Measurements from ENCODE around the gene AKNA.

The AKNA gene

GRCh38 chr9:114425126-114425525 is 37.3 kb upstream of the AKNA start:
- ATAC-seq (replicated peaks), result no peak

GRCh38 chr9:114424126-114424525 is 36.3 kb upstream of the AKNA start:
- Mint-ChIP-seq H3K4me1 (ENCODE audit: low read depth in 2 of 2) (peaks cover 0 to 5% of the 10 kb centered on the region in 2 donors), H3K9me3 (no peaks in the 10 kb centered on the region), H3K27ac (no peak overlapping the region), H3K4me3 (no peak overlapping the region), H3K27me3 (no peaks in the 10 kb centered on the region), H3K36me3 (ENCODE audit: insufficient read depth) (peaks cover 12% of the 10 kb centered on the region)
- ATAC-seq (replicated peaks) (no peak), DNase-seq (no peak)

More at GRCh38 chr9:114425126-114425525, 37.3 kb upstream of the AKNA start:
- Mint-ChIP-seq H3K9me3 (no peaks in the 10 kb centered on the region), H3K27me3 (no peaks in the 10 kb centered on the region), H3K4me3 (no peak overlapping the region), H3K27ac (peak overlapping the region in 1 of 2 donors; percentile 75), H3K36me3 (ENCODE audit: insufficient read depth) (peaks cover 12% of the 10 kb centered on the region), H3K4me1 (ENCODE audit: low read depth in 2 of 2) (peaks cover 4 to 8% of the 10 kb centered on the region in 2 donors)
- no peak for DNase-seq

- Mint-ChIP-seq H3K9me3 (no peaks in the 10 kb centered on the region), H3K27me3 (no peaks in the 10 kb centered on the region), H3K4me1 (ENCODE audit: low read depth in 2 of 2) (peaks cover 5 to 8% of the 10 kb centered on the region in 2 donors), H3K4me3 (no peak overlapping the region), H3K36me3 (ENCODE audit: insufficient read depth) (peaks cover 12% of the 10 kb centered on the region), H3K27ac (peak overlapping the region in 1 of 2 donors; percentile 65)
- DNase-seq (no peak), ATAC-seq (replicated peaks) (no peak)
Observed at GRCh38 chr9:114423181-114423580, 35.4 kb upstream of the AKNA start.

GRCh38 chr9:114421147-114421546 is 33.4 kb upstream of the AKNA start:
- H3K27ac Mint-ChIP-seq, result peak overlapping the region in 1 of 2 donors; percentile 44
- H3K4me1 Mint-ChIP-seq (ENCODE audit: low read depth in 2 of 2), result peaks cover 5 to 17% of the 10 kb centered on the region in 2 donors
- no peak for ATAC-seq (replicated peaks)

GRCh38 chr9:114419796-114420195 is 32.0 kb upstream of the AKNA start:
- no peaks in the 10 kb centered on the region for H3K27me3 Mint-ChIP-seq
- peak overlapping the region in 1 of 2 donors; percentile 85 for H3K27ac Mint-ChIP-seq
- H3K36me3 Mint-ChIP-seq (ENCODE audit: insufficient read depth), result peaks cover 15% of the 10 kb centered on the region
- no peaks in the 10 kb centered on the region for H3K9me3 Mint-ChIP-seq
- no peak overlapping the region for H3K4me3 Mint-ChIP-seq
- peaks cover 5 to 17% of the 10 kb centered on the region in 2 donors for H3K4me1 Mint-ChIP-seq (ENCODE audit: low read depth in 2 of 2)
- no peak for ATAC-seq (replicated peaks)
- DNase-seq, result no peak

More at GRCh38 chr9:114421147-114421546, 33.4 kb upstream of the AKNA start:
- no peaks in the 10 kb centered on the region for H3K9me3 Mint-ChIP-seq
- no peak overlapping the region for H3K4me3 Mint-ChIP-seq
- no peaks in the 10 kb centered on the region for H3K27me3 Mint-ChIP-seq
- peaks cover 12% of the 10 kb centered on the region for H3K36me3 Mint-ChIP-seq (ENCODE audit: insufficient read depth)
- no peak for DNase-seq

- DNase-seq, result no peak
- Mint-ChIP-seq H3K4me1 (ENCODE audit: low read depth in 2 of 2) (peaks cover 5 to 17% of the 10 kb centered on the region in 2 donors), H3K4me3 (peak overlapping the region in 1 of 2 donors; percentile 39), H3K27me3 (no peaks in the 10 kb centered on the region), H3K9me3 (no peaks in the 10 kb centered on the region), H3K27ac (peak overlapping the region in 1 of 2 donors; percentile 85), H3K36me3 (ENCODE audit: insufficient read depth) (peaks cover 6% of the 10 kb centered on the region)
- no peak for ATAC-seq (replicated peaks)
Observed at GRCh38 chr9:114418053-114418452, 30.3 kb upstream of the AKNA start.

GRCh38 chr9:114417511-114417910 is 29.7 kb upstream of the AKNA start:
- ATAC-seq (replicated peaks), result no peak
- H3K27me3 Mint-ChIP-seq, result no peaks in the 10 kb centered on the region
- H3K27ac Mint-ChIP-seq, result peak overlapping the region in 1 of 2 donors; percentile 85
- peaks cover 5 to 17% of the 10 kb centered on the region in 2 donors for H3K4me1 Mint-ChIP-seq (ENCODE audit: low read depth in 2 of 2)
- DNase-seq, result no peak
- H3K36me3 Mint-ChIP-seq (ENCODE audit: insufficient read depth), result peaks cover 6% of the 10 kb centered on the region
- H3K9me3 Mint-ChIP-seq, result no peaks in the 10 kb centered on the region
- H3K4me3 Mint-ChIP-seq, result no peak overlapping the region

- peaks cover 3% of the 10 kb centered on the region for H3K36me3 Mint-ChIP-seq (ENCODE audit: insufficient read depth)
- H3K27ac Mint-ChIP-seq, result peak overlapping the region in 1 of 2 donors; percentile 9
- DNase-seq (no peak), ATAC-seq (replicated peaks) (no peak)
- H3K9me3 Mint-ChIP-seq, result no peaks in the 10 kb centered on the region
- no peak overlapping the region for H3K4me3 Mint-ChIP-seq
- peaks cover 5 to 17% of the 10 kb centered on the region in 2 donors for H3K4me1 Mint-ChIP-seq (ENCODE audit: low read depth in 2 of 2)
- no peaks in the 10 kb centered on the region for H3K27me3 Mint-ChIP-seq
Observed at GRCh38 chr9:114416906-114417305, 29.1 kb upstream of the AKNA start.

- Mint-ChIP-seq H3K27ac (peak overlapping the region; percentile 8 to 9), H3K27me3 (no peaks in the 10 kb centered on the region), H3K4me1 (ENCODE audit: low read depth in 2 of 2) (peaks cover 5 to 17% of the 10 kb centered on the region in 2 donors), H3K4me3 (no peak overlapping the region), H3K9me3 (no peaks in the 10 kb centered on the region), H3K36me3 (ENCODE audit: insufficient read depth) (peaks cover 3% of the 10 kb centered on the region)
- no peak for DNase-seq
- ATAC-seq (replicated peaks), result no peak
Observed at GRCh38 chr9:114416290-114416689, 28.5 kb upstream of the AKNA start.

- Mint-ChIP-seq H3K27me3 (no peaks in the 10 kb centered on the region), H3K27ac (peak overlapping the region in 1 of 2 donors; percentile 15), H3K36me3 (ENCODE audit: insufficient read depth) (peaks cover 3% of the 10 kb centered on the region), H3K9me3 (no peaks in the 10 kb centered on the region), H3K4me3 (no peak overlapping the region), H3K4me1 (ENCODE audit: low read depth in 2 of 2) (peaks cover 5 to 23% of the 10 kb centered on the region in 2 donors)
- no peak for ATAC-seq (replicated peaks)
- DNase-seq, result no peak
Observed at GRCh38 chr9:114414346-114414745, 26.6 kb upstream of the AKNA start.

- DNase-seq, result no peak
- H3K27ac Mint-ChIP-seq, result peak overlapping the region in 1 of 2 donors; percentile 15
- no peak overlapping the region for H3K4me3 Mint-ChIP-seq
Observed at GRCh38 chr9:114413861-114414301, 26.1 kb upstream of the AKNA start.

GRCh38 chr9:114412048-114412683 is 24.4 kb upstream of the AKNA start:
- H3K4me3 Mint-ChIP-seq, result no peak overlapping the region
- H3K27ac Mint-ChIP-seq, result peak overlapping the region in 1 of 2 donors; percentile 15
- peaks cover 0 to 10% of the 10 kb centered on the region in 2 donors for H3K4me1 Mint-ChIP-seq (ENCODE audit: low read depth in 2 of 2)
- H3K27me3 Mint-ChIP-seq, result no peaks in the 10 kb centered on the region
- no peak for ATAC-seq (replicated peaks)
- no peaks in the 10 kb centered on the region for H3K9me3 Mint-ChIP-seq
- no peak for DNase-seq
- peaks cover 3% of the 10 kb centered on the region for H3K36me3 Mint-ChIP-seq (ENCODE audit: insufficient read depth)

More at GRCh38 chr9:114413861-114414301, 26.1 kb upstream of the AKNA start:
- Mint-ChIP-seq H3K9me3 (no peaks in the 10 kb centered on the region), H3K4me1 (ENCODE audit: low read depth in 2 of 2) (peaks cover 5 to 24% of the 10 kb centered on the region in 2 donors), H3K27me3 (no peaks in the 10 kb centered on the region), H3K36me3 (ENCODE audit: insufficient read depth) (peaks cover 3% of the 10 kb centered on the region)
- ATAC-seq (replicated peaks), result no peak

- H3K4me3 Mint-ChIP-seq, result no peak overlapping the region
- H3K27me3 Mint-ChIP-seq, result no peaks in the 10 kb centered on the region
- peaks cover 0 to 10% of the 10 kb centered on the region in 2 donors for H3K4me1 Mint-ChIP-seq (ENCODE audit: low read depth in 2 of 2)
- peak overlapping the region in 1 of 2 donors; percentile 42 for H3K27ac Mint-ChIP-seq
- peaks cover 3% of the 10 kb centered on the region for H3K36me3 Mint-ChIP-seq (ENCODE audit: insufficient read depth)
- H3K9me3 Mint-ChIP-seq, result no peaks in the 10 kb centered on the region
- no peak for DNase-seq
- ATAC-seq (replicated peaks), result no peak
Observed at GRCh38 chr9:114411452-114411851, 23.7 kb upstream of the AKNA start.

GRCh38 chr9:114410910-114411309 is 23.1 kb upstream of the AKNA start:
- Mint-ChIP-seq H3K27ac (peak overlapping the region in 1 of 2 donors; percentile 42), H3K27me3 (no peaks in the 10 kb centered on the region), H3K36me3 (ENCODE audit: insufficient read depth) (peaks cover 3% of the 10 kb centered on the region), H3K4me3 (no peak overlapping the region), H3K9me3 (no peaks in the 10 kb centered on the region), H3K4me1 (ENCODE audit: low read depth in 2 of 2) (peaks cover 0 to 10% of the 10 kb centered on the region in 2 donors)
- ATAC-seq (replicated peaks) (no peak), DNase-seq (no peak)
